Measurements from ENCODE around the gene EXOC6B.

The EXOC6B gene

DNA sequence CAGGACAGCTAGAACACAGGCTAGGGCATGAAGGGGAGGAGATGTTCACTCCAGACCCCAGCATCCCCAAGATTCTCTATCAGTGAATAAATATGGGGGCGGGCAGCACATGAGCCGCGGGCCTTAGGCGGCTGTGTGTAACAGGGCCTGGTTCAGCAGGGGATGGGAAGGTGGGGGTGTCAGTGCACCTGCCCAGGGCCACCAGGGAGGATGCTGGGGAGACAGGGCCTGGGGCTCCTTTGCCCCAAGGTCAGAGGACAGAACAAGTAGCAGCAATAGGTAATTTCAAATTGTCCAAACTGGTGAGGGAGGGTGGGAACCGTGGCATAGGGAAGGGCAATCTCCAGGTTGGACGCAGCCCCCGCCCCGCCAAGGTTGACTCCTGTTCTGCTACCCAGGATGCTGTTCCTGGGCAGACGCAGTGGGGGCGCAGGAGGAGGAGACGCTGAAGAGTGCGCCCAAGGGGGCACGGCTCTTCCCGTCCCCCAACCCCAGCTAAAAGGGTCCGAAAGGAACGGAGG is 694.4 kb downstream of the EXOC6B start:
- in situ Hi-C loops (cut with MboI; ENCODE audit: low pct_unique_long_range_greater_than_20kb, low sequenced_read_pairs) = loop anchor here (25.0 kb wide), 1 partner anchor 594 kb away; no protein-coding TSS in a partner anchor
- no peak for DNase-seq

GRCh38 chr2:72130659-72131360 is 695.0 kb downstream of the EXOC6B start:
- in situ Hi-C loops (cut with MboI; ENCODE audit: low pct_unique_long_range_greater_than_20kb, low sequenced_read_pairs) = loop anchor here (25.0 kb wide), 1 partner anchor 594 kb away; no protein-coding TSS in a partner anchor
- DNase-seq = no peak

DNA sequence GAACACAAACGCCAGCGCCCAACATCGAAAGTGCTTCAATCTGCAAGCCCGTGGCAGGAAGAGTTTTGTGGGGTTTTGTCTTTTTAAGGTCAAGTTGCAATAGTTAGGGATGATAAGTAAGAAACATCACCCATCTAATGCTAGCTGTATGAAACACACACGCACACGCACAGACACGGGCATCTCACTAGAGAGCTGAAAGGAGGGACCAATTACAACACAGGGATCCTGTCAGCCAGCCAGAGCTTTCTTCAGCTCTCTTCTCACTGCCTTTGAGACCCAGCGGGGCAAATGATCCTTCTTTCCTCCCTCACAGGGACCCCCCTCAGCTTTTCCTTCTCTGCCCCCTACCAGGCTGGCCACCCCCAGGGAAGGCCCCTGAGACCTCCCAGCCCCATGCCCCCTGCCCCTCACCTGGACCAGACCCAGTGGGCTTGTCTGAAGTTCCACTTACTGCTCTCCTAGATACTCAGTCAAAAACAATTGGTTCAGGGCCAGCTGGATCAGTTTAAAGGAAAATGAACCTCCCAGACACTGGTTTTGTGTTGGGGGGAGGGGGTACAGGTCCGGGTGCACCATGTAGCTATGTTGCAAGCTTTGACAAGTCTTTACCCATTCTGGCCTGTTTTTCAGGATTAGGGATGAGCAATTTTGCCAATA is 696.0 kb downstream of the EXOC6B start:
- DNase-seq = no peak
- in situ Hi-C loops (cut with MboI; ENCODE audit: low pct_unique_long_range_greater_than_20kb, low sequenced_read_pairs) = loop anchor here (25.0 kb wide), 1 partner anchor 593 kb away; no protein-coding TSS in a partner anchor

DNA sequence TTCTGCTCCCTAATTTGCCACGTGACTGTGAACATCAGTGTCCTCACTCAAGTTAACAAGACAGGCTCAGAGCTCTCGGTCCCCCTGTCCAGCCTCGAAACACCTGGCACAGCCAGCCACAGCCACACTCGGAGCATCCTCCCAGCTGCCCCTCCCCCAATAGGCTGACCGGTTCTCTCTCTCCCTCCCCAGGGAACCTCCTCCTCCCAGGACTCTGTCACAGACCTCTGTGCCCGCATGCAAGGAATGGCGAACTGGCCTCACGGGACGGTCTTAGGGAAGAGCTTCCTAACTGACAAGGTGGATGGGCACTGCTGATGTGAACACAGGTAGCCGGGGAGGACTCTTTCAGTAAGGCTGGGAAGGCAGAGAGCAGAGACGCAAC is 697.0 kb downstream of the EXOC6B start:
- DNase-seq = no peak
- in situ Hi-C loops (cut with MboI; ENCODE audit: low pct_unique_long_range_greater_than_20kb, low sequenced_read_pairs) = loop anchor here (25.0 kb wide), 1 partner anchor 592 kb away; no protein-coding TSS in a partner anchor

- in situ Hi-C loops (cut with MboI; ENCODE audit: low pct_unique_long_range_greater_than_20kb, low sequenced_read_pairs) = loop anchor here (25.0 kb wide), 1 partner anchor 591 kb away; no protein-coding TSS in a partner anchor
- no peak for DNase-seq
These were observed 697.6 kb downstream of the EXOC6B start for GRCh38 chr2:72128059-72128842.

DNA sequence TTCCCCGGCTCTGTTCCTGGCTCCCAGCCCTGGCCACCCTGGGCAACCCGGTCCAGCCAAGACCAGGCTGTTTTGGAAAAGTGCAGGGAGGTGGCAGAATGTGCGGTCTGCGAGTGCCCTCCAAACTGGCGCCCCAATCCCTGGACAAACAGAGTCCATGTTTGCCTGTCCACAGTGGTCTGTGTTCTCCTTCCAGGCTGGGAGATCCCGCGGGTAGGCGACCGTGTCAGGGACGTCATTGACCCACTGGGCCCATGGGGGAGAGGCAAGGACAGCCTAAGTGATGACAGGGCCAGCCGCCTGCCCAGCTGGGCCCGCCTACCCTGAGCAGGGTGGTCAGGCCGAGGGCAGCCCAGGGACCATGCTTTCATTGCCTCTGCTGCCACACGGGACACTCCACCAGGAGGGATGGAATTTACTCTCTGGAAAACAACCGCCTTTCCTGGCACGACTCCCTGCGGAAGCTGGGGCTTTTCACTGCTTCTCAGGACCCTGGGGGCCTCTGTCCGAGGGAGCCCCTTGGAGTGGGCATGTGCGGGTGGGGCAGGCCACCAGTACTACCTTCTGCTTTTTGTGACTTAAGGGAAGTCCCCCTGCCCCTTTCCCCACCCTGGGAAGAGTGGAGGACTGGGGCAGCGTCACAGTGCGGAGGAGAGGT is 698.3 kb downstream of the EXOC6B start:
- in situ Hi-C loops (cut with MboI; ENCODE audit: low pct_unique_long_range_greater_than_20kb, low sequenced_read_pairs) = loop anchor here (25.0 kb wide), 1 partner anchor 590 kb away; no protein-coding TSS in a partner anchor
- DNase-seq = no peak

- in situ Hi-C loops (cut with MboI; ENCODE audit: low pct_unique_long_range_greater_than_20kb, low sequenced_read_pairs) = loop anchor here (25.0 kb wide), 1 partner anchor 589 kb away; no protein-coding TSS in a partner anchor
- peak; percentile 11 for DNase-seq
These were observed 699.4 kb downstream of the EXOC6B start for GRCh38 chr2:72126186-72127100.

All from KBM-7 (cell line).